SK-N-MC (cell line): Measurements from ENCODE around the gene TMEM150C.

Experiments used
- EZH2 ChIP-seq: fragments of 200-600 bp; sonication (generic); IDR thresholded peaks from one replicate; pipeline ENCODE4 v1.6.1; 2017; ENCODE audit warnings: antibody characterized with exemption
- FOXP2 ChIP-seq: optimal IDR thresholded peaks from 2 replicates; pipeline ENCODE3; 2011; ENCODE audit warnings: mild to moderate bottlenecking, moderate library complexity; ENCODE audit not compliant: insufficient read depth; ENCODE audit errors: extremely low read length, control extremely low read depth
- POLR2AphosphoS5 ChIP-seq: IDR thresholded peaks from 2 replicates; pipeline ENCODE4 v1.6.1; 2012; ENCODE audit warnings: mild to moderate bottlenecking, low read depth, low read length, borderline replicate concordance

DNA sequence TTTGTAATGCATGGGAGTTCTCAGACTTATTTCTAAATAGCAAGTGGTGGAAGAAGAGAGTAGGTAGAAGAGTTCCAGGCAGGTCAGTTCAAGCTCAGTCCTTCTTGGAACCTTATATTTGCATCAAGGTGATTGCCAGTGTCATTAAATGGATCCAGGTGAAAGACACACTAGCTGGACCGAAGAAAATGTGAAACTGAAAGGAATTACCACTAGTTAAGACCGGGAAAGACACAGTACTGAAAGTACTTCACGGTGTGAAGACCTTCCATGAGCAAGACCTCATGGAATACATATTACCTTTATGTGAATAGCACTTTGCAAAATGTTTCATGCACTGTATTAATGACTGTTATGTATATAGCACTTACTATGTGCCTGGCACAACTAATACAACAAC lies 19.1 kb downstream of the TMEM150C start:
- TF ChIP-seq POLR2AphosphoS5, result no peak
- no peak for TF ChIP-seq EZH2
- TF ChIP-seq FOXP2, result no peak
